ENCODE measurements around the gene TTF1.

TTF1 gene

GRCh38 chr9:132370592-132370991, 36.0 kb downstream of the TTF1 start:
- Histone ChIP-seq H3K9ac (ENCODE audit: low read depth in 1 of 2, low read length in 2 of 2) (no peak overlapping the region), H3K27ac (ENCODE audit: low read depth, low read length) (no peak overlapping the region), H3K4me1 (ENCODE audit: control insufficient read depth in 1 of 2, insufficient read depth in 2 of 2, low read length in 2 of 2) (no peaks in the 10 kb centered on the region), H3K9me3 (ENCODE audit: control insufficient read depth in 1 of 2, low read length in 2 of 2) (no peaks in the 10 kb centered on the region), H3K4me3 (ENCODE audit: low read depth in 1 of 2, low read length in 2 of 2) (no peak overlapping the region), H3K27me3 (ENCODE audit: control insufficient read depth in 1 of 2, insufficient read depth in 2 of 2, low read length in 2 of 2) (no peaks in the 10 kb centered on the region), H3K36me3 (ENCODE audit: control insufficient read depth in 1 of 2, insufficient read depth in 2 of 2, low read length in 2 of 2) (peaks cover 0 to 3% of the 10 kb centered on the region in 2 donors)

DNA sequence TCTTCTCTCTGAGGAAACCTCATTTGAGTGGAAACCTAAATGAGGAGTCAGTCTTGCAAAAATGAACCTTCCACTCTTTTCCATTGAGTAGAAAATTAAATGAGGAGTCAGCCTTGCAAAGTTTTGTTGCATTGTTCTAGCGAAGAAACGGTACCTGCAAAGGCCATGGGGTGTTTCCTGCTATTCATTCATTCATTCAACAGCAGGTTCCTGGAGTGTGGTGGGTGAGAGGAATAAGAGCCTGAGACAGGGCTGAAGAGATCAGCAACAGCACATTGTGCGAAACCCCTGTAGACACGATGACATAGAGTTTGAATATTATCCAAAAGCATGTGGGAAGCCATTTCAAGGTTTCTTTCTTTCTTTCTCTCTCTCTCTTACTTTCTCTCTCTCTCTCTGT, 37.2 kb downstream of the TTF1 start:
- Histone ChIP-seq H3K9me3 (ENCODE audit: control insufficient read depth in 1 of 2, low read length in 2 of 2) (no peaks in the 10 kb centered on the region), H3K4me3 (ENCODE audit: low read depth in 1 of 2, low read length in 2 of 2) (no peak overlapping the region), H3K36me3 (ENCODE audit: control insufficient read depth in 1 of 2, insufficient read depth in 2 of 2, low read length in 2 of 2) (no peaks in the 10 kb centered on the region), H3K4me1 (ENCODE audit: control insufficient read depth in 1 of 2, insufficient read depth in 2 of 2, low read length in 2 of 2) (no peaks in the 10 kb centered on the region), H3K27me3 (ENCODE audit: control insufficient read depth in 1 of 2, insufficient read depth in 2 of 2, low read length in 2 of 2) (no peaks in the 10 kb centered on the region), H3K9ac (ENCODE audit: low read depth in 1 of 2, low read length in 2 of 2) (no peak overlapping the region), H3K27ac (ENCODE audit: low read depth, low read length) (no peak overlapping the region)

GRCh38 chr9:132367613-132368313, 38.9 kb downstream of the TTF1 start:
- Histone ChIP-seq H3K9ac (ENCODE audit: low read depth in 1 of 2, low read length in 2 of 2) (no peak overlapping the region), H3K27ac (ENCODE audit: low read depth, low read length) (no peak overlapping the region), H3K36me3 (ENCODE audit: control insufficient read depth in 1 of 2, insufficient read depth in 2 of 2, low read length in 2 of 2) (no peaks in the 10 kb centered on the region), H3K4me3 (ENCODE audit: low read depth in 1 of 2, low read length in 2 of 2) (no peak overlapping the region), H3K27me3 (ENCODE audit: control insufficient read depth in 1 of 2, insufficient read depth in 2 of 2, low read length in 2 of 2) (no peaks in the 10 kb centered on the region), H3K4me1 (ENCODE audit: control insufficient read depth in 1 of 2, insufficient read depth in 2 of 2, low read length in 2 of 2) (no peaks in the 10 kb centered on the region), H3K9me3 (ENCODE audit: control insufficient read depth in 1 of 2, low read length in 2 of 2) (no peaks in the 10 kb centered on the region)

DNA sequence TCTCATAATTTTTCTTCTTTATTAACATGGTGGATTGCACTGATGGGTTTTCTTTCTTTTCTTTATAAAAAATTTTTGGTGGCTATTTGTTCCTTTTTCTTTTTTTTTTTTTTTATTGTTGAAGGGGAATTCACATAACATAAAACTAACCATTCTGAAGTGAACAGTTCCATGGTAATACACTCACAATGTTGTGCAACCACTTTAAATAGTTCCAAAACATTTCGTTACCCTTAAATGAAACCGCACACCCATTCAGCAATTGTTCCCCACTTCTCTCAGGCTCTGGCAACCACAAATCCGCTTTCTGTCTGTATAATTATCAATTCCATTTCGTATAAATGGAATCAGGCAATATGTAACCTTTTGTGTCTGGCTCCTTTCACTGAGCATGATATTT, 40.2 kb downstream of the TTF1 start:
- H3K4me1 ChIP-seq (ENCODE audit: control insufficient read depth in 1 of 2, insufficient read depth in 2 of 2, low read length in 2 of 2) = no peaks in the 10 kb centered on the region
- H3K4me3 ChIP-seq (ENCODE audit: low read depth in 1 of 2, low read length in 2 of 2) = no peak overlapping the region
- no peaks in the 10 kb centered on the region for H3K9me3 ChIP-seq (ENCODE audit: control insufficient read depth in 1 of 2, low read length in 2 of 2)
- H3K9ac ChIP-seq (ENCODE audit: low read depth in 1 of 2, low read length in 2 of 2) = no peak overlapping the region
- H3K36me3 ChIP-seq (ENCODE audit: control insufficient read depth in 1 of 2, insufficient read depth in 2 of 2, low read length in 2 of 2) = no peaks in the 10 kb centered on the region
- H3K27ac ChIP-seq (ENCODE audit: low read depth, low read length) = no peak overlapping the region
- H3K27me3 ChIP-seq (ENCODE audit: control insufficient read depth in 1 of 2, insufficient read depth in 2 of 2, low read length in 2 of 2) = no peaks in the 10 kb centered on the region

DNA sequence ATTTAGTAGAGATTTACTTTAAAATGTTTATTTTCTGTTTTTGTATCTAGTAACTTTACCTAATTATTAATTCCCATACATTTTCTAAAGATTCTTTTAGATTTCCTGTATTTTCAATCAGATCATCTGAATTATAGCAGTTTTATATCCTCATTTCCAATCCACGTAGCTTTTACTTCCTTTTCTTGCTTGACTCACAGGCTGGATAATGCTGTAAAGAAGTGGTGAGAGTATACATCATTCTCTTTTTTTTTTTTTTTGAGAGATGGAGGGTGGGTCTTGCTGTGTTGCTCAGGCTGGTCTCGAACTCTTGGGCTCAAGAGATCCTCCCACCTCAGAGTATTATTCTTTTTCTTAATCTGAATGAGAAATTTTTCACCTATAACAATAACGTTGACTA, 40.7 kb downstream of the TTF1 start:
- no peak overlapping the region for H3K9ac ChIP-seq (ENCODE audit: low read depth in 1 of 2, low read length in 2 of 2)
- no peak overlapping the region for H3K27ac ChIP-seq (ENCODE audit: low read depth, low read length)
- H3K4me3 ChIP-seq (ENCODE audit: low read depth in 1 of 2, low read length in 2 of 2) = no peak overlapping the region
- H3K27me3 ChIP-seq (ENCODE audit: control insufficient read depth in 1 of 2, insufficient read depth in 2 of 2, low read length in 2 of 2) = no peaks in the 10 kb centered on the region
- H3K4me1 ChIP-seq (ENCODE audit: control insufficient read depth in 1 of 2, insufficient read depth in 2 of 2, low read length in 2 of 2) = no peaks in the 10 kb centered on the region
- H3K9me3 ChIP-seq (ENCODE audit: control insufficient read depth in 1 of 2, low read length in 2 of 2) = no peaks in the 10 kb centered on the region
- H3K36me3 ChIP-seq (ENCODE audit: control insufficient read depth in 1 of 2, insufficient read depth in 2 of 2, low read length in 2 of 2) = no peaks in the 10 kb centered on the region

GRCh38 chr9:132364068-132364467, 42.6 kb downstream of the TTF1 start:
- Histone ChIP-seq H3K27ac (ENCODE audit: low read depth, low read length) (no peak overlapping the region), H3K4me1 (ENCODE audit: control insufficient read depth in 1 of 2, insufficient read depth in 2 of 2, low read length in 2 of 2) (no peaks in the 10 kb centered on the region), H3K36me3 (ENCODE audit: control insufficient read depth in 1 of 2, insufficient read depth in 2 of 2, low read length in 2 of 2) (no peaks in the 10 kb centered on the region), H3K9ac (ENCODE audit: low read depth in 1 of 2, low read length in 2 of 2) (no peak overlapping the region), H3K9me3 (ENCODE audit: control insufficient read depth in 1 of 2, low read length in 2 of 2) (no peaks in the 10 kb centered on the region), H3K27me3 (ENCODE audit: control insufficient read depth in 1 of 2, insufficient read depth in 2 of 2, low read length in 2 of 2) (no peaks in the 10 kb centered on the region), H3K4me3 (ENCODE audit: low read depth in 1 of 2, low read length in 2 of 2) (no peak overlapping the region)

GRCh38 chr9:132357764-132358163, 48.9 kb downstream of the TTF1 start:
- H3K4me1 ChIP-seq (ENCODE audit: control insufficient read depth in 1 of 2, insufficient read depth in 2 of 2, low read length in 2 of 2) = peaks cover 11 to 13% of the 10 kb centered on the region in 2 donors
- no peak overlapping the region for H3K27ac ChIP-seq (ENCODE audit: low read depth, low read length)
- no peak overlapping the region for H3K4me3 ChIP-seq (ENCODE audit: low read depth in 1 of 2, low read length in 2 of 2)
- H3K36me3 ChIP-seq (ENCODE audit: control insufficient read depth in 1 of 2, insufficient read depth in 2 of 2, low read length in 2 of 2) = peaks cover 4 to 6% of the 10 kb centered on the region in 2 donors
- no peak overlapping the region for H3K9ac ChIP-seq (ENCODE audit: low read depth in 1 of 2, low read length in 2 of 2)
- H3K9me3 ChIP-seq (ENCODE audit: control insufficient read depth in 1 of 2, low read length in 2 of 2) = no peaks in the 10 kb centered on the region
- H3K27me3 ChIP-seq (ENCODE audit: control insufficient read depth in 1 of 2, insufficient read depth in 2 of 2, low read length in 2 of 2) = no peaks in the 10 kb centered on the region

GRCh38 chr9:132356324-132356924, 50.2 kb downstream of the TTF1 start:
- H3K9me3 ChIP-seq (ENCODE audit: control insufficient read depth in 1 of 2, low read length in 2 of 2) = no peaks in the 10 kb centered on the region
- no peaks in the 10 kb centered on the region for H3K27me3 ChIP-seq (ENCODE audit: control insufficient read depth in 1 of 2, insufficient read depth in 2 of 2, low read length in 2 of 2)
- H3K4me1 ChIP-seq (ENCODE audit: control insufficient read depth in 1 of 2, insufficient read depth in 2 of 2, low read length in 2 of 2) = peaks cover 25 to 26% of the 10 kb centered on the region in 2 donors
- peaks cover 15 to 18% of the 10 kb centered on the region in 2 donors for H3K36me3 ChIP-seq (ENCODE audit: control insufficient read depth in 1 of 2, insufficient read depth in 2 of 2, low read length in 2 of 2)
- H3K9ac ChIP-seq (ENCODE audit: low read depth in 1 of 2, low read length in 2 of 2) = no peak overlapping the region
- H3K27ac ChIP-seq (ENCODE audit: low read depth, low read length) = no peak overlapping the region
- no peak overlapping the region for H3K4me3 ChIP-seq (ENCODE audit: low read depth in 1 of 2, low read length in 2 of 2)

DNA sequence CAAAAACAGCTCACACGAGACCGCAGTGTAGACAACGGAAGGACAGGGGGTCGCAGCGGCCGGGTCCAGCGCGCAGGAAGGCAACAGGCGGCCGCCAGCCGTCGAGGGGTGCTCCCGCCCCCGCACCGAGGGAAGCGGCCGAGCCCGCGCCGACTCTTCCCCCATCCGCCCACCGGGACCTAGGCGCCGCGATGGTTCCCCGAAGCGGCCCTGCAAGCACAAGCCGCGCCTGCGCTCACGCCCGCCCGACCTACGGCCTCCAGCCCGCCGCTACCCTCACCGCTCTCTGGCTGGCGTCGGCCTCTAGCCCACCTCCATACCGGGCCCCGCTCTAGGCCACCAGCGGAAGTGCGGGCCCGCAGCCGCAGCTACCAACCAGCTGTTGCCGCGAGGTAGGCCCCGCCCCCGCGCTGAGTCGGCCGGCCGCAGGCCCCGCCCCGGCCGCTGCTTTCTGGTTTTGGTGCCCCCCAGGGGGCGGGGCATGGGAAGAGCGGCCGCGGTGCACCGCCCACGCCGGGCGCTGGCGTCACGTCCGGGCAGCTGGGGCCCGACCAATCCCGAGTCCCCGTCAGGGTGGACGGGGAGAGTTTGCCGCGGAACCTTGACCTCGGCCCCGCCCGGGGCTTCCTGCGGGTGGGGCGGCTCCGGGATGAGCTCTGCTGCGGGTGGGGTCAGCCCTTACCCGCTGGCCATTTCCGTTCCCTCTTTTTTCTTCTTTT, 51.8 kb downstream of the TTF1 start, which contains the start of gene SETX:
TSS of gene SETX (minus strand) at position 350 of the 719 bp plus-strand sequence. CDS start 5,558 bp downstream, outside the sequence.
- peak within 1 kb of the TSS; percentile 92 for H3K27ac ChIP-seq (ENCODE audit: low read depth, low read length)
- H3K4me1 ChIP-seq (ENCODE audit: control insufficient read depth in 1 of 2, insufficient read depth in 2 of 2, low read length in 2 of 2) = peaks cover 29 to 38% of the 10 kb centered on the region in 2 donors
- H3K9ac ChIP-seq (ENCODE audit: low read depth in 1 of 2, low read length in 2 of 2) = peak within 1 kb of the TSS; percentile 73 to 88
- peak within 1 kb of the TSS; percentile 84 to 89 for H3K4me3 ChIP-seq (ENCODE audit: low read depth in 1 of 2, low read length in 2 of 2)
- H3K9me3 ChIP-seq (ENCODE audit: control insufficient read depth in 1 of 2, low read length in 2 of 2) = no peaks in the 10 kb centered on the region
- H3K27me3 ChIP-seq (ENCODE audit: control insufficient read depth in 1 of 2, insufficient read depth in 2 of 2, low read length in 2 of 2) = no peaks in the 10 kb centered on the region
- peaks cover 20 to 26% of the 10 kb centered on the region in 2 donors for H3K36me3 ChIP-seq (ENCODE audit: control insufficient read depth in 1 of 2, insufficient read depth in 2 of 2, low read length in 2 of 2)

DNA sequence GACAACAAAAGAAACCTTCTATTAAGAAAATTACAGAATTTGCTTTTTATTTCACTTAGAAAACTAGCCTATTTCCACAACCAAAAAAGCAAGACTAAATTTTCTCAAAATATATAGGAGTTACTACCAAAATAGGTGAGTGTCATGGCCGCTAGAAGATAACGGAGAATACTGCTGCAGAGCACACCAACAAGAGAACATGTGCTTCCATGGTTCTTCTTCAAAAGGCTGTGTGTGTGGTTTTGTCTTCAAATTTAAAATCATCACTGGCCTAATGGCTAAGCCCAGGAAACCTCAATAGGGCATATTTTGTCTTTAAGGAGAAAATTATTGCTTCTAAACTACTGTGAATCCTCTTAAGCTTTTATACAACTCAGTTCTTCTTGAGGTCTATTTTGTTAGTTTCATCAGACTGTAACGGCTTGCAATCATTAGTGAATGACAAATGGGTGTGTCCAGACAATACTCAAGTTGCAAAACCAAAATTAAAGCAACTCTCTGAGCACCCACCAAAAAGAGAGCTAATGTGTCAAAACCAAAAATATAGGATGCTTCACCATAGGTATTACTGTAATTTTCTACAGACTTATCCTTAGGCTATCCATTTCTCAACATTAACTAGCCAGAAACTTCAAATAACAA, 55.1 kb downstream of the TTF1 start:
- Histone ChIP-seq H3K27ac (ENCODE audit: low read depth, low read length) (no peak overlapping the region), H3K4me3 (ENCODE audit: low read depth in 1 of 2, low read length in 2 of 2) (peak overlapping the region; percentile 29 to 41), H3K27me3 (ENCODE audit: control insufficient read depth in 1 of 2, insufficient read depth in 2 of 2, low read length in 2 of 2) (no peaks in the 10 kb centered on the region), H3K36me3 (ENCODE audit: control insufficient read depth in 1 of 2, insufficient read depth in 2 of 2, low read length in 2 of 2) (peaks cover 30 to 53% of the 10 kb centered on the region in 2 donors), H3K9ac (ENCODE audit: low read depth in 1 of 2, low read length in 2 of 2) (peak overlapping the region; percentile 27 to 39), H3K9me3 (ENCODE audit: control insufficient read depth in 1 of 2, low read length in 2 of 2) (no peaks in the 10 kb centered on the region), H3K4me1 (ENCODE audit: control insufficient read depth in 1 of 2, insufficient read depth in 2 of 2, low read length in 2 of 2) (peaks cover 29 to 40% of the 10 kb centered on the region in 2 donors)
